Pancreas (tissue), 10 donors: ENCODE results near the gene NEDD8. TPM values are rescaled to one million over a fixed set of nuclear protein-coding genes. Genes with fewer than 3 reads are reported as not detected.

Experiments
- ATAC-seq, 4 donors: fragments of 200-7000 bp; cut with Tn5 transposase; one replicate each; pipeline versions ENCODE4 v1.8.0 to v1.9.1; 2020; ENCODE audit warnings: mild to moderate bottlenecking in 4 of 4, moderate library complexity in 4 of 4
- DNase-seq, 6 donors: peaks; one replicate each; pipeline ENCODE4 v3.0.0-alpha.2; 2020
- FAIRE-seq: peaks from 2 replicates; lab custom pipeline; 2012; peaks lifted over from hg19 to GRCh38; lab: Jason Lieb, UNC
- H3K27ac ChIP-seq, 4 donors: fragments of 200-600 bp; sonication (generic); 1 replicate in 3 of 4; 2 replicates in 1 of 4; pipeline versions ENCODE4 v1.5.0 to v1.8.0; 2020
- H3K27me3 ChIP-seq, 4 donors: fragments of 200-600 bp; one replicate each; pipeline ENCODE4 v1.8.0; 2021
- H3K36me3 ChIP-seq, 3 donors: fragments of 200-600 bp; sonication (generic) in 1 of 3; one replicate each; pipeline versions ENCODE4 v1.5.0 to v1.8.0; 2020 to 2021
- H3K4me1 ChIP-seq, 3 donors: fragments of 200-600 bp; one replicate each; pipeline ENCODE4 v1.8.0; 2021
- H3K4me3 ChIP-seq, 4 donors: fragments of 200-600 bp; sonication (generic) in 2 of 4; one replicate each; pipeline versions ENCODE4 v1.5.0 to v1.8.0; 2020 to 2021
- H3K9me3 ChIP-seq, 4 donors: fragments of 200-600 bp; one replicate each; pipeline ENCODE4 v1.8.0; 2021
- CTCF ChIP-seq, 4 donors: fragments of 200-600 bp; sonication (generic) in 3 of 4; IDR thresholded peaks; one replicate each; pipeline versions ENCODE4 v1.5.0 to v1.8.0; 2021; ENCODE audit warnings: antibody characterized with exemption in 4 of 4
- WGBS, 2 donors: extraction: QIAGEN DNeasy Blood & Tissue Kit; methylation state at CpG; one replicate each; pipeline ENCODE4 v1.1.7; 2013; 5-methylcytosine and 5-hydroxymethylcytosine counted together
- intact Hi-C, 3 donors: fragments of 100-400 bp; cut with DNase I; formaldehyde crosslinking; loops; one replicate each; pipeline versions ENCODE4 v1.11.1 to v1.14.2; 2022
- polyA plus RNA-seq, 2 donors: library from polyadenylated mRNA; stranded (reverse); fragments of 200-250 nt; gene quantifications; one replicate each; pipeline ENCODE4 v1.2.3, GENCODE V29; 2013
- total RNA-seq, 6 donors: library from RNA; stranded (reverse); fragmentation: NEBNext Ultra II Directional in 4 of 6; extraction: Animal tissue kit (Norgen Biotek cat#: 25700) in 4 of 6; gene quantifications; one replicate each; pipeline versions ENCODE4 v1.2.1 to v1.2.4, GENCODE V29; 2021 to 2023
- donor health status: healthy with polysubstance abuse.
- donor health status: DM: no; HTN: no; CAD: no; lungs with moderate emphysema.
- donor health status: DM: no; HTN: no; CAD: no.
- donor health status: control.
- donor health status: control.
- donor health status: Bipolar disorder and iron deficiency.
- donor health status: DM: yes; HTN: yes; CAD: no.
- donor health status: DM: no; HTN: no; CAD: no.
- donor health status: DM: no; HTN: no; CAD: no.
- donor health status: DM: yes; HTN: yes; CAD: no.

NEDD8 gene
- total and polyA plus RNA-seq, 8 donors: 32.5 to 118 (median 55.4) TPM

DNA sequence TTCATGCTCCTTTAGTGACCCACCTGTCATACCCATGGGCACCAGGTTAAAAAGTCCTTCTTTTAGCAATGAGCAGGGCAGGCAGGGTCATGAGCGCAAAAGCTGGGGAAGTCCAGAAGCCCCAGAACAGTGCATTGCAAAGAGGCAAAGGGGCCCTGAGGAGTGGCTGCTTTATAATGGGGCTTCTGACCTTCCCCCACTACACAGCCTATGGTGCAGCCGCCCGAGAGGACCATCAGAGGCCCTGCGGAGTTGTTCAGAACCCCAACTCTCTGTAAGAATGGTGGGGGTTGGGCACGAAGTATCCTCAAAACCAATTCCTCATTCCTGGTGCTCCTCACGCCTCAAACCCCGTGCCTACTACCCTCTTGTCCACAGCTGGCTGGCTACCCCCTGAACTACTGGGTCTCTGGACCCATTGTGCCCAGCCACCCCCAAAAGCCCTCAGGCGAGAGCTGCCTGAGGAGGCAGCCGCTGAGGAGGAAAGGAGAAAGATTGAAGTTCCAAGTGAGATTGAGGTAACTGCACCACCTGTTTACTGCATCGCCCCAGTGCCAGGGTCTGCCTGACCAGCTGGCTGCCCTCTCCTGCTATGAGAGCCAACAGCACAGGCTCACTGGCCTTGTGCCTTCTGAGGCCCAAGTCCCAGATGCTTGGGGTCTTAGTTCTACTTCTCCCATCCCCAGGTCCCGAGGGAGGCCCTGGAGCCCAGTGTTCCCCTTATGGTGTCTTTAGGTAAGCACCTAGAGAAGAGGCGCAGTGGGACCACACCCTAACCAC lies 53.6 kb downstream of the NEDD8 start:
- Histone ChIP-seq H3K36me3 (peaks cover 0 to 46% (median 29%) of the 10 kb centered on the region in 3 donors), H3K4me1 (no peaks in the 10 kb centered on the region), H3K27me3 (no peaks in the 10 kb centered on the region), H3K4me3 (no peak overlapping the region), H3K9me3 (no peaks in the 10 kb centered on the region), H3K27ac (no peak overlapping the region)
- WGBS, 2 donors: 90 to 91% methylated on average over 12 of the region's 12 CpGs
- no peak for DNase-seq
- TF ChIP-seq CTCF (IDR thresholded peaks at IDR 0.05): no peak
- intact Hi-C loops: no loop called here
- no peak for FAIRE-seq
- ATAC-seq: no peak

- intact Hi-C loops: no loop called here
These were observed 54.3 kb downstream of the NEDD8 start for GRCh38 chr14:24177891-24178290.

DNA sequence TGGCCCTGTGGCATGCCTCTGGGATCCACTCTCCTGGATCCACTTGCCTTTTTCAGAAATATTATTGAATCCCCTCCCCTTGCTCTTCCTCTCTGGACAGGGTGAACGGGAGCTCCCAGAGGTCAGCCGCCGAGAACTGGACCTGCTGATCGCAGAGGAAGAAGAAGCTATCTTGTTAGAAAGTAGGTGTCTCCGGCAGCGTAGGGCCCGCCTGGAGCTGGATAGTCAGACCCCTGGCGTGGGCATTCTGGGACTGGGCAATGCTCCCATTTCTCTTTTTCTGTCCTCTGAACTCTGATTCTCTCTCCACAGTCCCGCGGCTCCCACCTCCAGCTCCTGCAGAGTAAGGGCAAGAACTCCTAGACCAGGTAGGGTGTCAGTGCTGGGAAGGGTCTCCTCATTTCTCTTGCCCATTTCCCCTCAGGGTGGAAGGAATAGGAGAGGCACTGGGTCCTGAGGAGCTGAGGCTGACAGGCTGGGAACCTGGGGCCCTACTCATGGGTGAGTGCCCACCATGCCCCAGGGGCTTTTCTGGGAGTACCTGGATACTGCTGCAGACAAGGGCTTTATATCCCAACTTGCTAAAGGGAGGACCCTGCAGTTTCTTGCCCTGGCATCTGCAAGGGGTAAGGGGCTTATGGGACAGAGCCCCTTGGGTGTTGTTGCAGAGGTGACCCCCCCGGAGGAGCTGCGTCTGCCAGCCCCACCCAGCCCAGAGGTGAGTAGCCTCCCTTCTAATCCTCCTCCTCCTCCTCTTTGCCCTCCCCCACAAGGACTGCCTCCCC lies 54.9 kb downstream of the NEDD8 start:
- FAIRE-seq: no peak
- Histone ChIP-seq H3K27ac (no peak overlapping the region), H3K4me3 (no peak overlapping the region), H3K27me3 (no peaks in the 10 kb centered on the region), H3K4me1 (no peaks in the 10 kb centered on the region), H3K9me3 (no peaks in the 10 kb centered on the region), H3K36me3 (peaks cover 0 to 32% (median 24%) of the 10 kb centered on the region in 3 donors)
- no peak for ATAC-seq
- TF ChIP-seq CTCF (IDR thresholded peaks at IDR 0.05): no peak
- intact Hi-C loops: no loop called here
- no peak for DNase-seq
- WGBS, 2 donors: 88 to 94% methylated on average over 12 of the region's 12 CpGs

More at GRCh38 chr14:24177891-24178290, 54.3 kb downstream of the NEDD8 start:
- no peaks in the 10 kb centered on the region for H3K4me1 ChIP-seq
- FAIRE-seq (no peak), DNase-seq (no peak), ATAC-seq (no peak)
- H3K27me3 ChIP-seq: no peaks in the 10 kb centered on the region
- TF ChIP-seq CTCF (IDR thresholded peaks at IDR 0.05): no peak
- H3K36me3 ChIP-seq: peaks cover 0 to 39% (median 24%) of the 10 kb centered on the region in 3 donors
- no peak overlapping the region for H3K27ac ChIP-seq
- 93 to 95% methylated on average over 14 of the region's 14 CpGs for WGBS, 2 donors
- H3K4me3 ChIP-seq: no peak overlapping the region
- no peaks in the 10 kb centered on the region for H3K9me3 ChIP-seq

DNA sequence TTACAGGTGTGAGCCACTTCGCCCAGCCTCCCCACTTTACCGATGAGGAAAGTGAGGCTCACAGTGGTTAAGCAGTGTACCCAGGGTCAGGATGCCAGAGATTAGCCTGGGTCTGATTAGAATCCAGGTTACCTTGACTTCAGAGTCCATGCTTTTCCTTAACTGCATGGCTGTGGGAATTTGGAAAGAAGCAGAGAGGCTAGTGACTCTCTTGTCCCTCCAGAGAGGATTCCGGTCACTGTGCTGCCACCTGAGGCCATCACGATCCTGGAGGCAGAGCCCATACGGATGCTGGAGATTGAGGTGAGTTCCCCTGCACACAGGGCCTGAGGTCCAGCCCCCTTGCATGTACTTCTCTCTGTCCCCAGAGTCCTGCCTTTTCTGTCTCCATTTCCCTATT lies 55.6 kb downstream of the NEDD8 start:
- FAIRE-seq (no peak), ATAC-seq (no peak), DNase-seq (no peak)
- H3K9me3 ChIP-seq: no peaks in the 10 kb centered on the region
- no peak for TF ChIP-seq CTCF (IDR thresholded peaks at IDR 0.05)
- intact Hi-C loops: no loop called here
- no peaks in the 10 kb centered on the region for H3K27me3 ChIP-seq
- 94 to 96% methylated on average over 5 of the region's 5 CpGs for WGBS, 2 donors
- H3K4me1 ChIP-seq: no peaks in the 10 kb centered on the region
- H3K27ac ChIP-seq: no peak overlapping the region
- H3K36me3 ChIP-seq: peaks cover 0 to 30% (median 24%) of the 10 kb centered on the region in 3 donors
- no peak overlapping the region for H3K4me3 ChIP-seq
